Effector CD8-positive, alpha-beta T cell (primary cell): ENCODE results near the gene SS18L1.
"Not testable (repeated sequence)": the region's sequence is repeated elsewhere in the genome, so short reads cannot be mapped to it uniquely, and the experiment has no call there.

Experiments used
- DNase-seq: peaks from one replicate; lab custom pipeline; 2025; lab: John Stamatoyannopoulos, UW
- total RNA-seq, 4 experiments: gene quantifications; one replicate each; lab custom pipeline; 2026; lab: John Stamatoyannopoulos, UW

The SS18L1 gene, protein sequence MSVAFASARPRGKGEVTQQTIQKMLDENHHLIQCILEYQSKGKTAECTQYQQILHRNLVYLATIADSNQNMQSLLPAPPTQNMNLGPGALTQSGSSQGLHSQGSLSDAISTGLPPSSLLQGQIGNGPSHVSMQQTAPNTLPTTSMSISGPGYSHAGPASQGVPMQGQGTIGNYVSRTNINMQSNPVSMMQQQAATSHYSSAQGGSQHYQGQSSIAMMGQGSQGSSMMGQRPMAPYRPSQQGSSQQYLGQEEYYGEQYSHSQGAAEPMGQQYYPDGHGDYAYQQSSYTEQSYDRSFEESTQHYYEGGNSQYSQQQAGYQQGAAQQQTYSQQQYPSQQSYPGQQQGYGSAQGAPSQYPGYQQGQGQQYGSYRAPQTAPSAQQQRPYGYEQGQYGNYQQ
- 25.4 to 34.7 (median 30.9) reads per million in 4 experiments for total RNA-seq

DNA sequence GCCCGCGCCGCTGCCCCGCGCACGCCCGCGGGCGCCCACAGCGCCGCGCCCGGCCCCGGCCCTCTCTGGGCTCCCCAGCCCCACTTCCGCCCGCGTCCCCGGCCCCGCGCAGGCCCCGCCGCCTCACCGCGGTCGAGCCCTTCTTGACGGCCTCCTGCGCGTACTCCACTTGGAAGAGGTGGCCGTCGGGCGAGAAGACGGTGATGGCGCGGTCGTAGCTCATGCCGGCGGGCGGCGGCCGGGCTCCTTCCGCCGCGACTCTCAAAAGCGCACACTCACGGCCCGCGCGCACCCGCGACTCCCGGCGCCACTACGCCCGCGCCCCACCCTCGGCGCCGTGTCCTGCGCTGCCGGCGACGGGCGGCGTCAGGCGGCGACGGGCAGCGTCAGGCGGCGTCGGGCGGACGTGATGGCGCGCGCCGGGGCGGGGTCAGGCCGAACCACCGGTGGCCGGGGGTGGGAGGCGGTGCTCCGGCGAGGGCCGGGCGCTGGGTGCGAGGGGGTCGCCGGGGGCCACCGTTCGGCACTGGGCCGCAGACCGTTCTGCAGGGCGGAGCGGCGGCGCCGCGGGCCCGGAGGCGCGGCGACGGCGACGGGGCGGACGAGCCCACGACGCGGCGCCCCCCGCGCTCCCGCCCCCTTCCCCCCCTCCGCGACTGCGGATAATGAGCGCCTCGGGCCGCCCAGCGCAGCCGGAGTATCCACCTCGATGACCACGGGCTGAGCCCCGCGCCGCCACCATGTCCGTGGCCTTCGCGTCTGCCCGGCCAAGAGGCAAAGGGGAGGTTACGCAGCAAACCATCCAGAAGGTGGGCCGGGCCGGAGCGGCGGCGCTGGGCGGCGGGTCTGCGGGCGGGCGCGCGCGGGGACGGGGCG is at the start of gene SS18L1, which contains the start of gene PSMA7:
Gene SS18L1 (plus strand): TSS at position 689 of the 876 bp plus-strand sequence. CDS start 52 bp downstream, at position 741.
Gene PSMA7 (minus strand): TSS at position 314 of the 876 bp plus-strand sequence. CDS start 91 bp downstream, at position 223.
- peak; percentile 67 for DNase-seq

DNA sequence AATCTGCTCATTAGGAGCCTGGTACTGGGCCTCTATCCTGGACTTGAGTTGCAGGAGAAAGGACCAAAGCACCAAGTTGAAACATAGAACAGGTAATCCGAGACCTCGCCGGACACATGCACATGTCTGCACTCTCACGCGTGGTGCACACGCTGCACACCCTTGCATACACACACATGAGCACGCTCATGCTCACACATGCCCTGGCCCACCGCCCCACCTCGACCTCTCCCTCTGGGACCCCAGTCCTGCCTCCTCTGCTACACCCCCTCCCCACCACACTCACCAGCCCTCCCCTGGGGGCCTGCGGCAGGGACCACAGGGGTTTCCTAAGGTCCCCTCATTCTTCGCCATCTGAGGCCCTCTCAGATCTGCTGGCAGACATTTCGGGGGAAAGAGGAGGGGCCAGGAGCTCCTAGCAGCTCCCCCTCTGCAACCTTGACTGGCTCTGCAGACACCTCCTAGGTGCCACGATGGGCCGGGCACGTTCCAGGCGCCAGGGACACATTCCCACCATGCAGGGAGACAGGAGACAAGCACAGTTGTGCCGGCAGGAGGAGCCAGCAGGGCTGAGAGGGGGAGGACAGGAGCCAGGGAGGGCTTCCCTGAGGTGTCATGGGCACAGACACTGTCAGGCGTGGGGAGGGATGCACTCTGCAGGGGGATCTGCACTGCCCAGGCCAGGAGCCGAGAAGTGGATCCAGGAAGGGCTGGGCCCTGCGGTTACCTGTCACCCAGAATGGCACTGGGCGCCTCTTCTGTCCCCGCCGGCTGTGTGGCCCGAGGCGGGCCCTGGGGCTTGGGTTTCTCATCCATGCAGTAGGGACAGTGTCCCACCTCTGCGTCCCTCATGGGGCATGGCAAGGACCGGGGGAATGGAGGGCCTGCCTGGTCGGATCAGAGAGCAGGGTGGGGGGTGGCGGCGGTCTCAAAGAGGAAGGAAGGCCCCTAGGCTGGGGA is 46.9 kb upstream of the SS18L1 start:
- no peak for DNase-seq

GRCh38 chr20:62097881-62098407 is 45.6 kb upstream of the SS18L1 start:
- DNase-seq = no peak

DNA sequence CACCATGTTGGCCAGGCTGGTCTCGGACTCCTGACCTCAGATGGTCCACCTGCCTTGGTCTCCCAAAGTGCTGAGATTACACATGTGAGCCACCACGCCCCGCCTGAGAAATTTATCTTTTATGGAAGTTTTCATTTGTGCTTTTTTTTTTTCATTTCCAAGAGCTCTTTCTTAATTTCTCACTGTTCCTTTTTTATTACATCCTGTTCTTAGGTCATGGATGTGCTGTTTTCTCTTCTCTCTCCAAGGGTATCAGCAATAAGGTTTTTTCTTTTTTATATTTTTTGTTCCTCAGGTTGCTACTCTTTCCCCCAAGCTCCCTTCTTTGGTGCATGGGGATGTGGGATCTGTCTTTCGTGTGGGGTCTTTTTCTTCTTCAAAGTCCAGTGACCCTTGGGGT is 42.5 kb upstream of the SS18L1 start:
- DNase-seq = no peak

DNA sequence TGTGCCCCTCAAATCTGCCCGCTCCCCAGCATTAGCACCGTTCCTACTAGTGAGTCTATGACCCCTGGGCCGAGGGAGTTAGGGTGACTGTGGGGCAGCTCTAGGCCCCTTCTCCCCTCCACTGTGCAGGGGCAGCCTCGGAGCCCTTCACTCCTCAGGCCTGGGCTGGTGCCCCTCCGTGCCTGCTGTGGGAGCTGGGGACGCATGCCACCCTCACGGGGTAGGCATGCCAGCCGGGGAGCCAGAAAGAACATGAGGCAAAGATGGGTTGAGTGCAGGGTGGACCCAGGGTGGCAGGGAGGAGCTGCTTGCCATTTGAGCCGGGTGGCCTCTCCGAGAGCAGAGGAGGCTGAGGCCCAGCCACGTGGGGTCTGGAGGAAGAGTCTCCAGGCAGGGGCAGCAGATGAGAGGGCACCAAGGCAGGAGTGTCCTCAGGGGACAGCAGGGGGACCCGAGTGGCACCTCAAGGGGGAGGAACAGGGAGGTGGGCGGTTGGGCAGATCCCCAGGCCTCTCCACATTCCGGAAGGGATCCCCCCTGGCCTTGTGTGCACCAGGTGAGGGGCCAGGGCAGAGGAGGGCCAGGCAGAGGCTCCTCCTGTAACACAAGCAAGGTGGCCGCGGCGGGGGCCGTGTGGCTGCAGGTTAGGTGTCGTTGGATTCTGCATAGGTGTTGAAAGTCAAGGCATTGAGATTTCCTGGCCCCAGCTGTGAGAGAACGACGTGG is 39.9 kb upstream of the SS18L1 start:
- DNase-seq = no peak

DNA sequence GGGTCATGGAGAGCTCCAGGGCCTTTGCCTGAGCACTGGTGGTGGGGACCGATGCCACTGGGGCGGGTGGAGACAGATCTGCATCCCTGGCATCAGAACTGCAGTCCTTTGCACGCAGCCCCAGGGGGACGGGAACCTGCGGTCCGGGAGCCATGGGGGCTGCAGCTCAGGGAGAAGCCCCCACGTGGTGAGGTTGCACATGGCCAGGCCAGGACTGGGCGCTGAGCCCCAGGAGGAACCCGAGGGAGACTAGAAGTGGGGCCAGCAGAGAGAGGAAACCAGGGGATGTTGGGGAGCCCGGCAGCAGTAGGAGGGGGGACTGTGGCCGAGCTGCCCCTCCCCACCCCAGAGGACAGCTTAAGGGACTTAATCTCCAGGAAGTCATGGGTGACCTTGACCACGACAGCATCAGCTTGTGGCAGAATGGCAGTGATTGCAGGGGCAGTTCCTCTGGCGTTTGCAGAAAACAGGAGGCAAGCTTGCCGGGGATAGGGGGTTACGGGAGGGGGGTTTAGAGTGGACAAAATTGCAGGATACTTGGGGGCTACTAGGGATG is 39.3 kb upstream of the SS18L1 start:
- no peak for DNase-seq

DNA sequence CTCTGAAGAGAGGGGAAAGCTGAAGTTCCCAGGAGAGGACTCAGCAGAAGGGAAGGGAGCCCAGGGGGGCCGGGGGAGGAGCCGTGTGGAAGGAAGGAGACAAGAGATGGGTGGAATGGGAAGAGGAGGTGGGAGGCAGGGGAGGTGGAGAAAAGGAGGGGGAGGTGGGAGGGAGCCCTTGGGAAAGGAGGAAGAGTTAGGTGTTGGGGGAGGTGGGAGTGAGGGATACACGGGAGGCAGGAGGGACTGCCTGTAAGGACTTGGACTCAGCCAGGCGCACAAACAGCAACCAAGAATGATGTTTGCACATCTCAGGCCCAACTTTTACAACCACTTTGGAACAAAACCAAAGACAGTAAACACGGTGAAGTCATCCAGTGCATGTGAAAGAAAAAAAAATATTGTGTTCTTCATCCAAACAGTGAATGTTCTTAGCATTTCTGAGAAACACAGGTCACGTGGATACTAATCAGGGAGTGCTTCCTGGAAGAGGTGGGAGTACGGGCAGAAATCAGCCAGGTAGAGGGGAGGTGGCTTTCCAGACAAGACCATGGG is 38.7 kb upstream of the SS18L1 start:
- DNase-seq = no peak

DNA sequence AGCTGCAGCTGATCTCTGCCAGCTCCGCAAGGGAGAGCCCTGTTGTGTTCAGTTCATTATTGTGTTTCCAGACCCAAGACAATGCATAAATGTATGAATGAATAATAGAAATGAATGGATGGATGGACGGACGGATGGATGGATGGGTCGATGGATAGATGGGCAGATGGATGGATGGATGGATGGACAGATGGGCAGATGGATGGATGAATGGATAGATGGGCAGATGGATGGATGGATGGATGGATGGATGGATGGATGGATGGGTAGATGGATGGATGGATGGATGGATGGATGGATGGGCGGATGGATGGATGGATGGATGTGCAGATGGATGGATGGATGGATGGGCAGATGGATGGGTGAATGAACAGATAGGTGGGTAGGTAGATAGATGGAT is 38.0 kb upstream of the SS18L1 start:
- no peak for DNase-seq

DNA sequence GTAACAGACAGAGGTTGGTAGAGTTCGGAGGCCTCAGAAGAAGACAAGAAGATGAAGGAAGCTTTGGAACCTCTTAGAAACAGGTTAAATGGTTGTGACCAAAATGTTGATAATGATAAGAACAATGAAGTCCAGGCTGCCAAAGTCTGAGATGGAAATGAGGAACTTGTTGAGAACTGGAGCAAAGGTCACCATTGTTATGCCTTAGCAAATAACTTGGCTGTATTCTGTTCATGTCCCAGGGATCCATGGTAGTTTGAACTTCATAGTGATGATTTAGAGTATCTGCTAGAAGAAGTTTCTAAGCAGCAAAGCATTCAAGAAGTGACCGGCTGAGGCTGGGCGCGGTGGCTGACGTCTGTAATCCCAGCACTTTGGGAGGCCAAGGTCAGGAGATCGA is 32.4 kb upstream of the SS18L1 start:
- DNase-seq = no peak

GRCh38 chr20:62112368-62112767 is 31.2 kb upstream of the SS18L1 start:
- DNase-seq = no peak

- DNase-seq = no peak
Observed at GRCh38 chr20:62114894-62115293, 28.7 kb upstream of the SS18L1 start.

- not testable (repeated sequence) for DNase-seq
Observed at GRCh38 chr20:62115800-62116407, 27.7 kb upstream of the SS18L1 start.

DNA sequence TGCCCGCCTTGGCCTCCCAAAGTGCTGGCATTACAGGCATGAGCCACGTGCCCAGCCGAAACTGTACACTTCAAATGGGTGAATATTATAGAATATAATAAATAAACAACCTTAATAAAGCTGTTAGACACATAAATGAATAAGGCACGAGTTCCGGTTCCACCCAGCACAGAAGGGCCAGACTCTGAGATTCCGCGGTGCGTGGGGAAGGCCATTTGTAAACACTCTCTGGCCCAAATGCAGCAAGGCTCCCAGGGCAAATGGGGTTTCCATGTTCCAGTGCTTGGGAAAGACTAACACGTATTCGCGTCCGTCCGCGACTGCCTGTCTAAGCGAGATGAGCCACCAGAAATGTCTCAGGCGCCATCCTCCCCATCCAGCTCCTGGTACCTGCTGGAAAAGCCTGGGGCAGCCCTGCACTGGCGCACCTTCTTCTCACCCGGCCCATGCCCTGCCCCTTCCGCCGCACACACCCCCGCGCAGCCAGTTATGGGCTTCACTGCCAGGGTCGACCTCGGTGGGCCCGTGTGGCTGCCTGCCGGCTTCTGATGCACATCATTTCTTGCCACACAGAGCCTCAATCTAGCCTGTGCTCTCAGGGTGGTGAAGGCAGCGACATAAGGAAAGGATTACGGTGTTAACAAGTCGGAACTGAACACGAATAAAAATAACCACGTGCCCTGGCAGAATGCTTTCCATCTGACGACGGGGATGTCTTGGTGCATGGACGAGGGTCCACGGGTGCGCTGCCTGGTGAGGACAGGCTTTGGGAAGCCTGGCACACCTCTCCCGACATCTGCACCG is 26.8 kb upstream of the SS18L1 start:
- DNase-seq = no peak

GRCh38 chr20:62117362-62117646 is 26.3 kb upstream of the SS18L1 start:
- no peak for DNase-seq

DNA sequence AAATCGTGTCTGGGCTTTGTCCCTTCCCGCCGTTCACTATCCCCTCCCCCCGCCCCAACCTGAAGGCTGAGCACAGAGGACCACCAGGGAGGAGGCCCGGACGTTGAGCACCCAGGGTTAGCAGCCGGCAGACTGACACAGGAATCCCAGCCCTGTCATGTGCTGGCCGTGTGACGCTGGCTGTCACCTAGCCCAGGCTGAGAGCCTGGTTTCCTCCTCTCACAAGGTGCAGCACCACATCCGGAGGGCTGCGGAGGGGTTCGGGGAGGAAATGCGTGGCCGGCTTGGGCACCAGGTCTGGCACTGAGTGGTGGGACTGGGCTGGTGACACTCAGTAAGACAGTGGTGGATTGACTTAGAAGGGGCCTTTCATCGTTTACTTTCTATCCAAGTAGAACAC is 25.9 kb upstream of the SS18L1 start:
- DNase-seq = peak; percentile 60

GRCh38 chr20:62118113-62119043 is 25.2 kb upstream of the SS18L1 start:
- no peak for DNase-seq

DNA sequence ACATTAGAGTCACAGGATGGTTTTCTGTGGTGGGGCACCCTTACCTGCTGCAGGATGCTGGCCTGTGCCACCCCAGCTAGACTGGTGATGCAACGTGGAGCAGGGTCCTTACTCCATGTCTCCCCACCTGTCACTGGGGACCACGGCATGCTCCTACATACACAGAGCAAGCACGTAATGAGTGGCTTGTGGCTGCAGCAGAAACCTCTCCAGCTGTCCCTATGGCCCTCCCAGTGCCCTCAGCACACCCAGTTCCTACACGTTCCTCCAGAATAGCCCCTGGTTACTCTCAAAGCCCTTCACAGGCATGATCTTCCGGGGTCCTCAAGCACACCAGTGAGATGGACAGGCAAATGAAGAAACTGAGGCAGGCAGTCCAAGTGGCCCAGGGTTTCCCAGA is 24.5 kb upstream of the SS18L1 start:
- DNase-seq = no peak
